Measurements from ENCODE around the gene ZNF787.

Gene ZNF787

GRCh38 chr19:56118666-56119581 is 2.2 kb downstream of the ZNF787 start:
- Histone ChIP-seq H3K4me1 (ENCODE audit: control insufficient read depth, insufficient read depth, low read length) (peaks cover 27% of the 10 kb centered on the region), H3K4me3 (ENCODE audit: low read length) (peak overlapping the region; percentile 89), H3K36me3 (ENCODE audit: control insufficient read depth, insufficient read depth, low read length, severe bottlenecking) (no peaks in the 10 kb centered on the region), H3K9ac (ENCODE audit: low read length) (peak overlapping the region; percentile 95), H3K9me3 (ENCODE audit: control insufficient read depth, low read length) (no peaks in the 10 kb centered on the region), H3K27me3 (replicated peaks; ENCODE audit: control insufficient read depth, insufficient read depth, low read length) (no peaks in the 10 kb centered on the region)
- DNase-seq (ENCODE audit: low read depth), result no peak

- no peaks in the 10 kb centered on the region for H3K9me3 ChIP-seq (ENCODE audit: control insufficient read depth, low read length)
- no peak overlapping the region for H3K9ac ChIP-seq (ENCODE audit: low read length)
- no peak overlapping the region for H3K4me3 ChIP-seq (ENCODE audit: low read length)
- no peak for DNase-seq (ENCODE audit: low read depth)
- H3K4me1 ChIP-seq (ENCODE audit: control insufficient read depth, insufficient read depth, low read length), result peaks cover 30% of the 10 kb centered on the region
- H3K36me3 ChIP-seq (ENCODE audit: control insufficient read depth, insufficient read depth, low read length, severe bottlenecking), result no peaks in the 10 kb centered on the region
- H3K27me3 ChIP-seq (replicated peaks; ENCODE audit: control insufficient read depth, insufficient read depth, low read length), result no peaks in the 10 kb centered on the region
Observed at GRCh38 chr19:56117889-56118288, 3.2 kb downstream of the ZNF787 start.

GRCh38 chr19:56117376-56117884 is 3.7 kb downstream of the ZNF787 start:
- no peak for DNase-seq (ENCODE audit: low read depth)
- Histone ChIP-seq H3K4me1 (ENCODE audit: control insufficient read depth, insufficient read depth, low read length) (peaks cover 31% of the 10 kb centered on the region), H3K4me3 (ENCODE audit: low read length) (no peak overlapping the region), H3K9ac (ENCODE audit: low read length) (no peak overlapping the region), H3K27me3 (replicated peaks; ENCODE audit: control insufficient read depth, insufficient read depth, low read length) (no peaks in the 10 kb centered on the region), H3K36me3 (ENCODE audit: control insufficient read depth, insufficient read depth, low read length, severe bottlenecking) (no peaks in the 10 kb centered on the region), H3K9me3 (ENCODE audit: control insufficient read depth, low read length) (no peaks in the 10 kb centered on the region)

DNA sequence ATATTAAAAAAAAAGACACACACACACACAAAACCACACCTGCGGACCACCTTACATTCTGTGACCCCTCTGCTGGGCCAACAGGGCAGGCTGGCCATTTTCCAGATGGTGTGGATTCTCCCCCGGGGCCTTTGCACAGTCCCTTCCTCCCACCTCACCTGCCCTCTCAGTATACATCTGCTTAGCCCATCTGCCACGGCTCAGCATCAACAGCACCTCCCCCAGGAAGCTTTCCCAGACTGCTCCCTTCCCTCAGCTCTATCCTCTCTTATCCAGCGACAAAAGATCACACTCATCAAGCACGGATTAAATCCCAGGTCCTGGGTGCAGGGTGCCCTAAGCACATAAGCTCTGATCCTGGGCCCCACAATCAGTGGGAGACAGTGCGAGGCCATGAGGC is 4.5 kb downstream of the ZNF787 start:
- H3K36me3 ChIP-seq (ENCODE audit: control insufficient read depth, insufficient read depth, low read length, severe bottlenecking), result no peaks in the 10 kb centered on the region
- no peak overlapping the region for H3K4me3 ChIP-seq (ENCODE audit: low read length)
- H3K27me3 ChIP-seq (replicated peaks; ENCODE audit: control insufficient read depth, insufficient read depth, low read length), result no peaks in the 10 kb centered on the region
- no peak for DNase-seq (ENCODE audit: low read depth)
- H3K9ac ChIP-seq (ENCODE audit: low read length), result no peak overlapping the region
- H3K9me3 ChIP-seq (ENCODE audit: control insufficient read depth, low read length), result no peaks in the 10 kb centered on the region
- peaks cover 34% of the 10 kb centered on the region for H3K4me1 ChIP-seq (ENCODE audit: control insufficient read depth, insufficient read depth, low read length)

DNA sequence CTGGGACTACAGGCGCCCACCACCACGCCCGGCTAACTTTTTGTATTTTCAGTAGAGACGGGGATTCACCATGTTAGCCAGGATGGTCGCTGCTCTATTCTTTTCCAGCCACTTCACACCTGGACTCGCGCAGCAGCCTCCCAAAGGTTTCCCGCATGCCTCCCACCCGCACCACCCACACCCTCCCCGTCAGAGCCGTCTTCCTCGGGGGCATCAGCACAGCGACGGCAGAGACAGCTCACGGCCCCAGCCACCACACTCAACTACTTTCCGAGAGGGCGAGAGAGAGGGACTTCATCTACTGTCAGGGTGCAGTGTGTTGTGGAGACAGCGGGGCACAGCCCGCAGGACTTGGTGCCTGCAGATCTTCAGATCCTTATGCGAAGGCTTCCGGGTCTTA is 5.6 kb downstream of the ZNF787 start:
- DNase-seq (ENCODE audit: low read depth), result no peak
- Histone ChIP-seq H3K27me3 (replicated peaks; ENCODE audit: control insufficient read depth, insufficient read depth, low read length) (no peaks in the 10 kb centered on the region), H3K4me1 (ENCODE audit: control insufficient read depth, insufficient read depth, low read length) (peaks cover 44% of the 10 kb centered on the region), H3K4me3 (ENCODE audit: low read length) (no peak overlapping the region), H3K9me3 (ENCODE audit: control insufficient read depth, low read length) (no peaks in the 10 kb centered on the region), H3K9ac (ENCODE audit: low read length) (no peak overlapping the region), H3K36me3 (ENCODE audit: control insufficient read depth, insufficient read depth, low read length, severe bottlenecking) (no peaks in the 10 kb centered on the region)

GRCh38 chr19:56114778-56115110 is 6.4 kb downstream of the ZNF787 start:
- H3K4me3 ChIP-seq (ENCODE audit: low read length), result no peak overlapping the region
- no peaks in the 10 kb centered on the region for H3K9me3 ChIP-seq (ENCODE audit: control insufficient read depth, low read length)
- no peak for DNase-seq (ENCODE audit: low read depth)

GRCh38 chr19:56114051-56114777 is 6.9 kb downstream of the ZNF787 start:
- no peak for DNase-seq (ENCODE audit: low read depth)
- Histone ChIP-seq H3K9ac (ENCODE audit: low read length) (no peak overlapping the region), H3K9me3 (ENCODE audit: control insufficient read depth, low read length) (no peaks in the 10 kb centered on the region), H3K4me1 (ENCODE audit: control insufficient read depth, insufficient read depth, low read length) (peaks cover 43% of the 10 kb centered on the region), H3K36me3 (ENCODE audit: control insufficient read depth, insufficient read depth, low read length, severe bottlenecking) (no peaks in the 10 kb centered on the region), H3K27me3 (replicated peaks; ENCODE audit: control insufficient read depth, insufficient read depth, low read length) (no peaks in the 10 kb centered on the region), H3K4me3 (ENCODE audit: low read length) (no peak overlapping the region)

More at GRCh38 chr19:56114778-56115110, 6.4 kb downstream of the ZNF787 start:
- Histone ChIP-seq H3K4me1 (ENCODE audit: control insufficient read depth, insufficient read depth, low read length) (peaks cover 46% of the 10 kb centered on the region), H3K9ac (ENCODE audit: low read length) (no peak overlapping the region), H3K36me3 (ENCODE audit: control insufficient read depth, insufficient read depth, low read length, severe bottlenecking) (no peaks in the 10 kb centered on the region), H3K27me3 (replicated peaks; ENCODE audit: control insufficient read depth, insufficient read depth, low read length) (no peaks in the 10 kb centered on the region)

GRCh38 chr19:56113074-56113632 is 7.9 kb downstream of the ZNF787 start:
- DNase-seq (ENCODE audit: low read depth), result no peak
- peaks cover 43% of the 10 kb centered on the region for H3K4me1 ChIP-seq (ENCODE audit: control insufficient read depth, insufficient read depth, low read length)
- no peaks in the 10 kb centered on the region for H3K36me3 ChIP-seq (ENCODE audit: control insufficient read depth, insufficient read depth, low read length, severe bottlenecking)
- H3K9me3 ChIP-seq (ENCODE audit: control insufficient read depth, low read length), result no peaks in the 10 kb centered on the region
- no peak overlapping the region for H3K4me3 ChIP-seq (ENCODE audit: low read length)
- no peaks in the 10 kb centered on the region for H3K27me3 ChIP-seq (replicated peaks; ENCODE audit: control insufficient read depth, insufficient read depth, low read length)
- H3K9ac ChIP-seq (ENCODE audit: low read length), result no peak overlapping the region

GRCh38 chr19:56112313-56112709 is 8.8 kb downstream of the ZNF787 start:
- DNase-seq (ENCODE audit: low read depth), result no peak
- Histone ChIP-seq H3K27me3 (replicated peaks; ENCODE audit: control insufficient read depth, insufficient read depth, low read length) (no peaks in the 10 kb centered on the region), H3K9ac (ENCODE audit: low read length) (no peak overlapping the region), H3K9me3 (ENCODE audit: control insufficient read depth, low read length) (no peaks in the 10 kb centered on the region), H3K4me1 (ENCODE audit: control insufficient read depth, insufficient read depth, low read length) (peaks cover 44% of the 10 kb centered on the region), H3K4me3 (ENCODE audit: low read length) (no peak overlapping the region), H3K36me3 (ENCODE audit: control insufficient read depth, insufficient read depth, low read length, severe bottlenecking) (no peaks in the 10 kb centered on the region)

DNA sequence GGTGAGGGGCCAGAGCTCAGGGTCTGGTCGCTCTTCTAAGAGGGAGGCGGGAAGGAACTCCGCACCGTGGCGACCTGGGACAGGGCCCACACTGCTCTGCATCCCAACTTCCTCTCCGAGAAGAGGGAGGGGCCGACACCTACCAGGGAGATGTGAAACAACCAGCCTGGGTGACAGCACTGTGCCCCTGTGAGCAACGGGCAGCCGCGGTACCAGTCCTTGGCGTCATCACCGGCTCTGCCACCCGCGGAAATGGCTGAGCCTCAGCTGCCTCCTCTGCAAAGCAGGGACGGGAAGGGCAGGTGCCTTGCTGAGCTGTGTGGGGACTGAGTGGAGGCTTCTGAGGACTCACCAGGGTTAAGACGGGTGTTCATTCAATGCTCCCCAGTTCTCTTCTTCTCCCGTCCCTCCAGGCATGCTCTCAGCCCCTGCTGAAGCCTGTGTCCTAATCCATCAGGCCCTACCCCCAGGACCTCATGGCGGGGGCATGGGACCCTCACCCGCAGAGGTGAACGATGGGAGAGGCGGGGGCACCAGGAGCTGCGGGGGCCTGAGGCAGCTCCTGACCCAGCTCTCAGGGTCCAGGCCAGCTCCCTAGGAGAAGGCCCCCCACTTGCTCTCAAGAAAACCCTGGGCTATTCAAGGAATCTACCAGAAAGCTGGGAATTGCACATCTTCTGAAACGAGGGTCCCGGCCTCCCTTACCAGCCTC is 9.3 kb downstream of the ZNF787 start:
- no peak for DNase-seq (ENCODE audit: low read depth)
- Histone ChIP-seq H3K9me3 (ENCODE audit: control insufficient read depth, low read length) (no peaks in the 10 kb centered on the region), H3K4me3 (ENCODE audit: low read length) (no peak overlapping the region), H3K27me3 (replicated peaks; ENCODE audit: control insufficient read depth, insufficient read depth, low read length) (no peaks in the 10 kb centered on the region), H3K36me3 (ENCODE audit: control insufficient read depth, insufficient read depth, low read length, severe bottlenecking) (no peaks in the 10 kb centered on the region), H3K4me1 (ENCODE audit: control insufficient read depth, insufficient read depth, low read length) (peaks cover 44% of the 10 kb centered on the region), H3K9ac (ENCODE audit: low read length) (peak overlapping the region; percentile 63)
